NCI-H1417 treated with DMSO at 0.1 percent for 48 hours (cell line): ENCODE measurements around the gene ADD3.

Experiments
- DNase-seq: peaks from one replicate; lab custom pipeline; 2025; lab: John Stamatoyannopoulos, UW

ADD3 gene

DNA sequence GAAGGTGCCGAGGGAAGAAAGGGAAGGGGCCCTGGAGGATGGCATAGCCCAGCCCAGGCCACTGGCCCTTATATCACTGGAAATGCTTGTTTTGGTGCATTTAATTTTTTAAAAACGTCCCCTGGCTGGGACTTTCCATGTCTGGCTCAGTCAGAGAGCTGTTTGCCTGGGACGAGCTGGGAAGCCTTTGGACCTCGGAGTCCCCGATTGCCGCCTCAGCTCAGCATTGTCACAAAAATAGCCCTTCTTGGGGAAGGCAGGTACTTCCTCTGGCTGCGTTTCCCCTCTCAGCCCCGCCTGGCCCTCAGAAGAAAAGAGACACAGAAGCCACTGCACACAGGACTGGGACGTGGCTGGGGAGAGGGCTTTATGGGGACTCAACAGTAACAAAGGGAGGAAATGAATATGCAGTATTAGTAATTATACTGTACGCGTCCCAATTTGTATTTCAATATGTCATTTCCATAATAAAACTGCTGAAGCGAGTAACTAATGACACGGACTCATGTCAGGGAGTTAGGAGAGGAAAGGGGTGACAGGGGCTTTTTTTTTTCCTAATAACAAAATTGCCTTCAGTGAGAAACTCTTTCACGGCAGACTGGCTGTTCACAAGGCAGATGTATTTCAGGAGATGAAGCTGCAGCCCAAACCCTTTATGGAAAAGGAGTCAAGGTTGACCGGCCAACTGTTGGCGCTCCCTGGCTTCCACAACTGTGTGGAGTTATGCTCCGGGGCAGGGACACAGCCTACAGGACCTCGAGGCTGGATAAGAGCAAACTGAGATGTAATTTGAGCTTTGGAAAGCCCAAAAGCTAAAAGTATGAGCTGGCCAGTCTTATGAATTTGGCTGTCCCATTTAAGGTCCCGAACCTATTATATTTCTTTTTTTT is 168.6 kb downstream of the ADD3 start:
- no peak for DNase-seq

GRCh38 chr10:110179220-110179619 is 171.4 kb downstream of the ADD3 start:
- DNase-seq: no peak

GRCh38 chr10:110181451-110181850 is 173.7 kb downstream of the ADD3 start:
- no peak for DNase-seq

GRCh38 chr10:110181911-110182310 is 174.1 kb downstream of the ADD3 start:
- no peak for DNase-seq

- DNase-seq: no peak
These were observed 176.6 kb downstream of the ADD3 start for GRCh38 chr10:110184398-110184797.
